Progenitor cell of endocrine pancreas (in vitro differentiated cells): ENCODE data around the gene CACNA1E. TPM values are rescaled to one million over a fixed set of nuclear protein-coding genes. Genes with fewer than 3 reads are reported as not detected.
A peak's percentile ranks its signal among the peaks of the same experiment; 100 is the strongest.

Experiments used
- DNase-seq: peaks from one replicate; pipeline ENCODE4 v3.0.0; 2021; ENCODE audit warnings: low spot score; ENCODE audit not compliant: unreplicated experiment
- H3K27ac Mint-ChIP-seq: 2 replicates; pipeline ENCODE4 v1.8.0; 2021; ENCODE audit warnings: mild to moderate bottlenecking, moderate library complexity, mixed read lengths
- H3K27me3 Mint-ChIP-seq: 2 replicates; pipeline ENCODE4 v1.8.0; 2021; ENCODE audit warnings: mixed read lengths
- H3K36me3 Mint-ChIP-seq: 2 replicates; pipeline ENCODE4 v1.8.0; 2022; ENCODE audit warnings: mixed read lengths; ENCODE audit not compliant: insufficient read depth
- H3K4me1 Mint-ChIP-seq: 2 replicates; pipeline ENCODE4 v1.8.0; 2021; ENCODE audit warnings: low read depth, mixed read lengths
- H3K4me3 Mint-ChIP-seq: 2 replicates; pipeline ENCODE4 v1.8.0; 2021; ENCODE audit warnings: low read depth, mild to moderate bottlenecking, moderate library complexity, mixed read lengths
- H3K9me3 Mint-ChIP-seq: 2 replicates; pipeline ENCODE4 v1.8.0; 2021; ENCODE audit warnings: low read depth, mixed read lengths
- CTCF ChIP-seq: fragments of 200-600 bp; sonication (generic); IDR thresholded peaks from one replicate; pipeline ENCODE4 v1.5.0; 2021; ENCODE audit warnings: antibody characterized with exemption, mild to moderate bottlenecking; ENCODE audit not compliant: unreplicated experiment
- total RNA-seq: library from RNA; stranded (reverse); gene quantifications from 2 replicates; pipeline ENCODE4 v1.2.1, GENCODE V29; 2021

The CACNA1E gene
- total RNA-seq, 1 donor from 2014 or later = 0.55 TPM

- Mint-ChIP-seq H3K27ac (no peak overlapping the region), H3K36me3 (no peaks in the 10 kb centered on the region), H3K27me3 (peaks cover 79% of the 10 kb centered on the region), H3K4me1 (peaks cover 10% of the 10 kb centered on the region), H3K9me3 (no peaks in the 10 kb centered on the region), H3K4me3 (peak overlapping the region; percentile 69)
- peak; percentile 54 for DNase-seq
- no peak for TF ChIP-seq CTCF
Observed at GRCh38 chr1:181482521-181483284, 614 bp upstream of the CACNA1E start.

GRCh38 chr1:181484821-181485220 is 1.5 kb downstream of the CACNA1E start:
- H3K36me3 Mint-ChIP-seq = no peaks in the 10 kb centered on the region
- no peak for DNase-seq
- H3K4me3 Mint-ChIP-seq = no peak overlapping the region
- peaks cover 96% of the 10 kb centered on the region for H3K27me3 Mint-ChIP-seq
- no peak overlapping the region for H3K27ac Mint-ChIP-seq
- no peak for TF ChIP-seq CTCF
- H3K9me3 Mint-ChIP-seq = no peaks in the 10 kb centered on the region
- peaks cover 10% of the 10 kb centered on the region for H3K4me1 Mint-ChIP-seq

- TF ChIP-seq CTCF = no peak
- H3K27me3 Mint-ChIP-seq = peaks cover 97% of the 10 kb centered on the region
- H3K27ac Mint-ChIP-seq = no peak overlapping the region
- DNase-seq = peak; percentile 49
- peaks cover 10% of the 10 kb centered on the region for H3K4me1 Mint-ChIP-seq
- H3K36me3 Mint-ChIP-seq = no peaks in the 10 kb centered on the region
- peak overlapping the region; percentile 61 for H3K4me3 Mint-ChIP-seq
- no peaks in the 10 kb centered on the region for H3K9me3 Mint-ChIP-seq
Observed at GRCh38 chr1:181485287-181486097, 2.2 kb downstream of the CACNA1E start.

- H3K27me3 Mint-ChIP-seq = peaks cover 97% of the 10 kb centered on the region
- DNase-seq = no peak
- TF ChIP-seq CTCF = peak; percentile 41
- H3K4me3 Mint-ChIP-seq = peak overlapping the region; percentile 61
- H3K4me1 Mint-ChIP-seq = peaks cover 10% of the 10 kb centered on the region
- H3K36me3 Mint-ChIP-seq = no peaks in the 10 kb centered on the region
- H3K27ac Mint-ChIP-seq = no peak overlapping the region
- H3K9me3 Mint-ChIP-seq = no peaks in the 10 kb centered on the region
Observed at GRCh38 chr1:181486098-181486420, 2.7 kb downstream of the CACNA1E start.

GRCh38 chr1:181488866-181489265 is 5.5 kb downstream of the CACNA1E start:
- no peaks in the 10 kb centered on the region for H3K9me3 Mint-ChIP-seq
- peaks cover 4% of the 10 kb centered on the region for H3K4me1 Mint-ChIP-seq
- no peak for TF ChIP-seq CTCF
- H3K4me3 Mint-ChIP-seq = no peak overlapping the region
- no peak overlapping the region for H3K27ac Mint-ChIP-seq
- no peaks in the 10 kb centered on the region for H3K36me3 Mint-ChIP-seq
- DNase-seq = no peak
- H3K27me3 Mint-ChIP-seq = peaks cover 87% of the 10 kb centered on the region
